SK-N-MC (cell line): ENCODE measurements around the gene CTNNA2.

Experiments used
- DNase-seq: peaks from one replicate; pipeline ENCODE4 v3.0.0-alpha.2; 2011; ENCODE audit warnings: low read depth, low spot score
- H3K27ac ChIP-seq: fragments of 200-600 bp; sonication (generic); 2 replicates; pipeline ENCODE4 v1.5.1; 2016; ENCODE audit warnings: mixed run types
- H3K36me3 ChIP-seq: fragments of 200-600 bp; sonication (generic); 2 replicates; pipeline ENCODE4 v1.6.1; 2017; ENCODE audit warnings: antibody characterized with exemption, low read length, mixed read lengths; ENCODE audit not compliant: insufficient read depth
- H3K4me3 ChIP-seq: fragments of 200-600 bp; sonication (generic); 2 replicates; pipeline ENCODE4 v1.5.1; 2016
- H3K9ac ChIP-seq: fragments of 200-600 bp; sonication (generic); 2 replicates; pipeline ENCODE4 v1.8.0; 2017; ENCODE audit warnings: mixed run types, mixed read lengths; ENCODE audit not compliant: insufficient read length
- H3K9me3 ChIP-seq: fragments of 200-600 bp; sonication (generic); 2 replicates; pipeline ENCODE4 v1.6.1; 2017; ENCODE audit warnings: low read depth, mild to moderate bottlenecking, antibody characterized with exemption, low read length, moderate library complexity, mixed read lengths
- EZH2 ChIP-seq: fragments of 200-600 bp; sonication (generic); IDR thresholded peaks from one replicate; pipeline ENCODE4 v1.6.1; 2017; ENCODE audit warnings: antibody characterized with exemption
- FOXP2 ChIP-seq: optimal IDR thresholded peaks from 2 replicates; pipeline ENCODE3; 2011; ENCODE audit warnings: mild to moderate bottlenecking, moderate library complexity; ENCODE audit not compliant: insufficient read depth; ENCODE audit errors: extremely low read length, control extremely low read depth
- POLR2AphosphoS5 ChIP-seq: IDR thresholded peaks from 2 replicates; pipeline ENCODE4 v1.6.1; 2012; ENCODE audit warnings: mild to moderate bottlenecking, low read depth, low read length, borderline replicate concordance

Gene CTNNA2

GRCh38 chr2:79591281-79591680 lies 78.4 kb downstream of the CTNNA2 start:
- Histone ChIP-seq H3K4me3 (no peak overlapping the region), H3K9ac (no peak overlapping the region), H3K27ac (no peak overlapping the region), H3K9me3 (no peaks in the 10 kb centered on the region), H3K36me3 (no peaks in the 10 kb centered on the region)
- DNase-seq, result no peak
- no peak for TF ChIP-seq FOXP2
- TF ChIP-seq EZH2, result no peak

- DNase-seq, result no peak
- Histone ChIP-seq H3K4me3 (no peak overlapping the region), H3K9ac (no peak overlapping the region), H3K27ac (no peak overlapping the region), H3K9me3 (no peaks in the 10 kb centered on the region), H3K36me3 (no peaks in the 10 kb centered on the region)
- TF ChIP-seq EZH2, result no peak
- no peak for TF ChIP-seq POLR2AphosphoS5
- TF ChIP-seq FOXP2, result no peak
Observed at GRCh38 chr2:79593237-79593867, 80.5 kb downstream of the CTNNA2 start.

- Histone ChIP-seq H3K36me3 (no peaks in the 10 kb centered on the region), H3K27ac (no peak overlapping the region), H3K9ac (no peak overlapping the region), H3K4me3 (no peak overlapping the region), H3K9me3 (no peaks in the 10 kb centered on the region)
- TF ChIP-seq EZH2 (no peak), FOXP2 (no peak), POLR2AphosphoS5 (no peak)
- no peak for DNase-seq
Observed at GRCh38 chr2:79596403-79596802, 83.6 kb downstream of the CTNNA2 start.

- Histone ChIP-seq H3K9ac (no peak overlapping the region), H3K9me3 (no peaks in the 10 kb centered on the region), H3K36me3 (no peaks in the 10 kb centered on the region), H3K27ac (no peak overlapping the region), H3K4me3 (no peak overlapping the region)
- TF ChIP-seq FOXP2, result no peak
- TF ChIP-seq EZH2, result no peak
- TF ChIP-seq POLR2AphosphoS5, result no peak
- no peak for DNase-seq
Observed at GRCh38 chr2:79604748-79605147, 91.9 kb downstream of the CTNNA2 start.

- TF ChIP-seq EZH2, result no peak
- no peak for DNase-seq
- no peaks in the 10 kb centered on the region for H3K9me3 ChIP-seq
- H3K9ac ChIP-seq, result no peak overlapping the region
- no peak overlapping the region for H3K4me3 ChIP-seq
- H3K27ac ChIP-seq, result no peak overlapping the region
- no peaks in the 10 kb centered on the region for H3K36me3 ChIP-seq
Observed at GRCh38 chr2:79611448-79612016, 98.7 kb downstream of the CTNNA2 start.

- H3K9me3 ChIP-seq, result no peaks in the 10 kb centered on the region
- TF ChIP-seq POLR2AphosphoS5, result no peak
- no peak for TF ChIP-seq FOXP2
- no peak for TF ChIP-seq EZH2
- DNase-seq, result no peak
- H3K4me3 ChIP-seq, result no peak overlapping the region
- no peak overlapping the region for H3K27ac ChIP-seq
- H3K36me3 ChIP-seq, result no peaks in the 10 kb centered on the region
- no peak overlapping the region for H3K9ac ChIP-seq
Observed at GRCh38 chr2:79612999-79613398, 100.1 kb downstream of the CTNNA2 start.

- H3K9me3 ChIP-seq, result no peaks in the 10 kb centered on the region
- H3K4me3 ChIP-seq, result no peak overlapping the region
- no peak overlapping the region for H3K27ac ChIP-seq
- no peaks in the 10 kb centered on the region for H3K36me3 ChIP-seq
- DNase-seq, result no peak
- TF ChIP-seq FOXP2, result no peak
- no peak for TF ChIP-seq EZH2
- no peak for TF ChIP-seq POLR2AphosphoS5
- no peak overlapping the region for H3K9ac ChIP-seq
Observed at GRCh38 chr2:79619442-79619841, 106.6 kb downstream of the CTNNA2 start.

- DNase-seq, result no peak
- H3K27ac ChIP-seq, result no peak overlapping the region
- H3K36me3 ChIP-seq, result no peaks in the 10 kb centered on the region
- H3K4me3 ChIP-seq, result no peak overlapping the region
- H3K9ac ChIP-seq, result no peak overlapping the region
- no peaks in the 10 kb centered on the region for H3K9me3 ChIP-seq
- TF ChIP-seq POLR2AphosphoS5 (no peak), FOXP2 (no peak), EZH2 (no peak)
Observed at GRCh38 chr2:79619976-79620375, 107.1 kb downstream of the CTNNA2 start.

GRCh38 chr2:79620679-79621078 lies 107.8 kb downstream of the CTNNA2 start:
- no peak overlapping the region for H3K27ac ChIP-seq
- no peaks in the 10 kb centered on the region for H3K9me3 ChIP-seq
- DNase-seq, result no peak
- TF ChIP-seq EZH2 (no peak), FOXP2 (no peak), POLR2AphosphoS5 (no peak)
- no peaks in the 10 kb centered on the region for H3K36me3 ChIP-seq
- H3K9ac ChIP-seq, result no peak overlapping the region
- no peak overlapping the region for H3K4me3 ChIP-seq
